GM21529 (cell line): ENCODE measurements around the gene CALCOCO1.
A peak's percentile ranks its signal among the peaks of the same experiment; 100 is the strongest.
"Not testable (repeated sequence)": the region's sequence is repeated elsewhere in the genome, so short reads cannot be mapped to it uniquely, and the experiment has no call there.

Experiments used
- ATAC-seq: cut with Tn5 transposase; IDR thresholded peaks from one replicate; pipeline ENCODE4 v1.9.1; 2021; ENCODE audit not compliant: unreplicated experiment

CALCOCO1 gene

DNA sequence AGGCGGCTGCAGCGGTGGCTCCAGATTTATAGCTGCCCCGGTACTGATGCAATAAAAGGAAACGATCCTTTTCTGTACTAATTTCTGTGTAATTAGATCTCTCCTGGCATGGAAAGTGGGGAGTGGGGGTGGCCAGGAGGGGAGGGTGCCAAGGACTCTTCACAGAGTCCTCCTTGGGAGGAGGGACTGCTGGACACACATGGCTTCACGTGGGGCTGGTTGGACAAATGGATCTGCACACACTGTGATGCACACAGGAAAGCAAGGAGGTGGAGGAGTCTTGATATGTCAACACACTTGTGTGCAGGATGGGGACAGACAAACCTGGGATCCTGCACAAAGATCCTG, 27.6 kb downstream of the CALCOCO1 start:
- no peak for ATAC-seq

DNA sequence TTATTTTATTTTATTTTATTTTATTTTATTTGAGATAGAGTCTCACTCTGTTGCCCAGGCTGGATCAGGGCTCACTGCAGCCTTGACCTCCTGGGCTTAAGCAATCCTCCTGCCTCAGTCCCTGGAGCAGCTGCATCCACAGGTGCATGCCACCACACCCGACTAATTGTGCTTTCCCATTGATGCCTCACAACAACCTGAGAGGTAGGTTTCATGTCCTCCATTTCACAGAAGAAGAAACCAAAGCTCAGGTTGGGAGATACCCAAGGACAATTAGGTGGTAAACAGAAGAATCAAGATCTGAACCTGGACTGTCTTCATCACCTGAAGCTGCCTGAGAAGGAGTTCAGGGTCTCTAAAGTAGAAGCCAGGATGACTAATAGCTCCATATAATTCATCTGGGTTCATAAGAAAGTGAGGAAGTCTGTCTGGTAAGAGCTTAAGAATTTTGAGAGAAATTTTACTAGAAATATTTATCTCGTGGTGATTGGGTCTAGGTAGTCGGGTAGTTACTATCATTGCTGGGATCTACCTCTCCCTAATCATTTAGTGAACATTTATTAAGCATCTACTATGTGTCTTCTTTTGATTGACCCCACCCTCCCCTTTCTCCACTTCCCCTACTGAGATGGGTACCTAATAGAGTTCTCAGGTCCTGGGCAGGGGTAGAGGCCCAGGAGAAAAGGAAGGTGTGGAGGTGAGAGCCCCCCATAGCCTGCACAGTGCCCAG, 28.1 kb downstream of the CALCOCO1 start:
- no peak for ATAC-seq

DNA sequence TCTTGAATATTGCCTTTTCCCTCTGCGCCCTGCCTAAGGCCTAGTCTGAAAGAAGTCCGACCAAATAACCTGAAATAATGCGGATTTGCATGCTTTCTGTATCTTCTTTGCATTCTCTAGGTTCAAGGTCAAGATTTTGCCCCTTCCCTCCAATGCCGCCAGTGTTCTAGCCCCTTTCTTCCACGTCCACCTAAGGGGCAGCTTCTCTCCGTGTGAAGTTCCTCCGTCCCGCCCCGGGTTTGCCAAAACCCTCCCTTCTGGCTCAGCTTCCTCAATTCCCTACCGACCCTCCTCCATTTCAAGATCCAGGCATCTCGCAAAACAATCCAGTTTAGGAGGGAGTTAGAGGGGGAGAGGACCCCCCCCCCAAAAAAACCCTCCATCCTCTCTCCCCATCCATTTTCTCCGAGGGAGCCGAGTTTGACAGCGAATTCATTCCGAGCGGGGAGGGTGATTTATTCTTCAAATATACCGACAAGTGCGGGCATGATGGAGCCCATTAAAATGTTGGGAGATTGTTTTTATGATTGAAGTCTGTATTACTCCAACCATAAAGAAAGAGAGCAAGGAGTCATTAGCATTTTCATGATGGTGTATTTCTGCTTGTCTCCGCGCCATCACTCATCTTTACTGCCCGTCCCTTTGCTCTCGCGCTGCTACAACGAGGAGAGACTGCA, 30.5 kb downstream of the CALCOCO1 start:
- ATAC-seq, result no peak

DNA sequence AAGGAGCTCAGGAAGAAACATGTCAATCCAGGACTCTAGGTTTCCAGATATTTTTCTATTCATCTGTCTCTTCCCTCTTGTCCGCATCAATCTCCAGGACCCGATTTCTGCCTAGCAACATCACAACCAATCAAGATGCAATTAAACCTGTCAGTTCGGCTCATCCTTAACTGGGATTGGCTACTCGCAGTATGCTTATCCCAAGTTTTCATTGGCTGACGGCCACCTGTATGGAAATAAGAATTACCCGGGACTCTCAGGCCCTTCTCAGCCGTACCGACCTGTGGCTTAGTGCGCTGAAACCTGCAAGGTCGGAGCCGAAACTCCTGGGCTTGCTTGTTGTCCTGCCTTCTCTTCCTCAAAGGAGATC, 31.0 kb downstream of the CALCOCO1 start:
- peak; percentile 63 for ATAC-seq

DNA sequence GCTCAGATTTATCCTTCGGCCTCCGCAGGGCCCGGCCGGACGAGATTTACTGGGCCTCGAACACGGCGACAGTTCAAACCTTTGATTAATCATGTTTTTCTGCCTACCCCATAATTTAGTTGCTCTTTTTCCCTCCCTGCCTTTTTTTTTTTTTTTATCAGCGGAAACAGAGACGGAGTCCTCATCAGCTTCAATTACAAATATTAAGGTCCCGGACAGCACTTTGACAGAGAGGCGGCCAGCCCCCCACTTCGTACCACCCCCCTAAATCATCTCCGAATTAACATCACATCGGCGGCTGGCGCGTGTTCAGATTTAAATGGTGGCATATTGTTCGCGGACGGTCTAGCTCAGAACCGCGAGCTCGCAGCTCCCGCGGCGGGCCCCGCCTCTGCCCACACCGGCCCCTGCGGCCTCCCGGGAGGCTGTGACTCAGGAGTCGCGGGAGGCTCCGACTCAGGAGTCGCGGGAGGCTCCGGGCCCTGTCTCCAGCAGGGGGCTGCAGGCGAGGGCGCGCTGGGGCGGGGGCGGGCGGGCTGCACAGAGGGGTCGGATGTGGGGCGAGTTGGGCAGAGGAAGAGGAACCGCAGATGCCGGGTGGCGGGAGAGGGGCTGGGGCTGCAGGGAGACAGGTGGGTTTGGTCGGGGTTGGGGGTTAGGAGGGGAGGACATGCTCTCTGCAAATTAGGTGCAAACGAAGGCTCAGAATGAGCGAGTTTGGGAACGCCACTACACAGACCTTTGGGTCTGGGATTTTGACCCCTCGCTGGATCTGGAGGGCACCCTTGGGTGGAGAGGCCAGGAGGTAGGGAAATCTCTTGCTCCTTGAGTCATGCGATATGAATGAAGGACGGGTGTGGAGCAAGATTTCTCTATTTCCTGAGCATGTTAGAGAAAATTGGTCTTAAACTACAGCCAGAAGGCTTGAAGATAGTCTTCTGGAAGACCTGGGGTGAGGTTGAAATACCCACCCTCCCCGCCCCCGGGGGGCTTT, 31.8 kb downstream of the CALCOCO1 start:
- no peak for ATAC-seq

DNA sequence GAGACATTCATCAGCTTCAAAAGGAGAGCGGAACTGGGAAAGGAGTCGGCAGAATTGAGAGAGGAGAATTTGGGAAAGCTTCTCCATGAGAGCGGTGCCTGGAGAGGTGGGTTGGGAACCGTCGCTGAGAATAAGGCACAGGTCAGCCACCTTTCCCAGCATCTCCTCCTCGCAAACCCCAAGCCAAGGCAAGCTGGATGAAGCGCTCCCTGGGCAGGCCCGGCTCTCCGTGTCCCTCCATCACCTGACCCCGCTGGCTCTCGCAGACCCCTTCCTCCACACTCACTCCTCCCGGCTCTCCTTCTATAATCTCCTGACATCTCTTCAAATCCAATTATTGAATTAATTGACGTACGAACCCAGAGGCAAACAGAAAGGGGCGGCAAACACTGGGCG, 32.5 kb downstream of the CALCOCO1 start:
- no peak for ATAC-seq

DNA sequence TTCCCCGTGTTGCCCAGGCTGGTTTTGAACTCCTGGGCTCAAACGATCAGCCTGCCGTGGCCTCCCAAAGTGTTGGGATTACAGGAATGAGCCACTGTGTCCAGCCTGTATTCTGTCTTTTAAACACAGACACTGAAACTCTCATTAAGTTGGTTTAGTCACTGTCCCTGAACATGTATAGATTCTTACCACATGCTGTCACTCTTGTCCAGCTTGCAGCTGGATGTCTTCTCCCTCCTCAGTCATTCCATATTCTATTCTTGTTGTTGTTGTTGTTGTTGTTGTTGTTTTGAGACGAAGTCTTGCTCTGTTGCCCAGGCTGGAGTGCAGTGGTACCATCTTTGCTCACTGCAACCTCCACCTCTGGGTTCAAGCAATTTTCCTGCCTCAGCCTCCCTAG, 39.1 kb downstream of the CALCOCO1 start:
- no peak for ATAC-seq

DNA sequence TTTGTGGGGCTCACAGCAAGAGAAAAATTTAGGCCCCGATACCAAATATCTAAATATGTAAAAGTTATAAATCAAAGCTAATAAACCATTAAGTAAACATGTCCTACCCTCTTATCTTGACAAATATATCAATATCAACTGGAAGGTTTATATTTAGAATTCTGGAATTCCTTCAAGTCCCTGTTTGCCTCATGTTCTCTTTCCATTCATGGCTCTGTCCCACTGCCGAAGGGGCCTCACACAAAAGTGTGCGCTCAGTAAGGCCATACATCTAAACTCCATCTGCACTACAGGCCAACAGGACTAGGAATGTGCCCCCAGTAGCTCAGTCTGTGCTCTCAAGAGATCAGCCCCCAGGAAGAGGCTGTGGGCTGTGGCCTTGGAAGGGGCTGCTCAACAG, 40.8 kb downstream of the CALCOCO1 start:
- ATAC-seq, result no peak

DNA sequence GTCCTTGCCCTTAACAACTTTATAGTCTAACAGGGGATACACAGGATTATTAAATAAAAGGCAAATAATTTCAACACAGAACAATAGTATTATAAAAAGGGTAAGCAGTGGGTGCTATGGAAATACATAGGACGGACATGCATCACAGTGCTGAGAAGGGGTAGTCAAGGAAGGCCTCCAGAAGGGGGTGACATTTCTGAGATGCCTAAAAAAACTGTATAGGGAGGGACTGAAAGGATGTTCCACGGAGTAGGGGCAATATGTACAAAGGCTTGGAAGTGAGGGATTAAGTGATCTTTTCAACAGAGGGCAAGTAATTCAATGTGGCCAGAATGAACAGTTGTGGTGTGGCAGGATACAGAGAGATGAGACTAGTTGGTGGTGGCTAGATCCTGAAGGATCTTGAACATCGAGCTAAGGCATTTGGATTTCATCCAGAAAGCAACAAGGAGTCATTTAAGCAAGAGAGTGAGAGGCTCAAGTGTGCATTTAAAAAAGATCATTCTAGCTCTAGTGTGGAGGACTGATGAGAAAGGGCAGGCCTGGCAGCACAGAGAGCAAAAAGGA, 42.5 kb downstream of the CALCOCO1 start:
- no peak for ATAC-seq

DNA sequence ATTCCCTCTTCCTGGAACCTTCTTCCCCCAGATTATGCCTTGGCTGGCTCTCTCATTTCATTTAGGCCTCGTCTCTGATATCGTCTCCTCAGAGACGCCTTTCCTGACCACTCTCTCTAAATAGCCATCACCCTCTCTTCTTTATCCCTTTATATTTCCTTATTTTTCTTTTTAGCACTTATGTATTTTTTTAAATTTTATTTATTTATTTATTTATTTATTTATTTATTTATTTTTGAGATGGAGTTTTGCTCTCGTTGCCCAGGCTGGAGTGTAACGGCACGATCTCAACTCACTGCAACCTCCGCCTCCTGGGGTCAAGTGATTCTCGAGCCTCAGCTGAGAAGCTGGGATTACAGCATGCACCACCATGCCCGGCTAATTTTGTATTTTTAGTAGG, 43.3 kb downstream of the CALCOCO1 start:
- ATAC-seq, result no peak

DNA sequence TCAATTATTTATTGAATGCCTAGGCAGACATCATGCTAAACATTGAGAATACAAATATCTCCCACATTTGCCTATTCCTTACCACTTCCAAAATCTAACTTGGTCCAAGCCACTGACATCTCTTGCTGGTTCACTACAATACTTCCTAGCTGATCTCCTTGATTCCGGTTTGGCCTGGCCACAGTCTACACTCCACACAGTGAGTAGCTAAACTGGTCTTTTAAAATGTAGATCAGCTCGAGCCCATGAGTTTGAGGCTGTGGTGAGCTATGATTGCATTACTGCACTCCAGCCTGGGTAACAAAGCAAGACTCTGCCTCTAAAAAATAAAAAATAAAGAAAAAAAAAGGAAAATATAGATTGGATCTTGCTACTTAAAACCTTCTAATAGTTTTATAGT, 43.8 kb downstream of the CALCOCO1 start:
- no peak for ATAC-seq

DNA sequence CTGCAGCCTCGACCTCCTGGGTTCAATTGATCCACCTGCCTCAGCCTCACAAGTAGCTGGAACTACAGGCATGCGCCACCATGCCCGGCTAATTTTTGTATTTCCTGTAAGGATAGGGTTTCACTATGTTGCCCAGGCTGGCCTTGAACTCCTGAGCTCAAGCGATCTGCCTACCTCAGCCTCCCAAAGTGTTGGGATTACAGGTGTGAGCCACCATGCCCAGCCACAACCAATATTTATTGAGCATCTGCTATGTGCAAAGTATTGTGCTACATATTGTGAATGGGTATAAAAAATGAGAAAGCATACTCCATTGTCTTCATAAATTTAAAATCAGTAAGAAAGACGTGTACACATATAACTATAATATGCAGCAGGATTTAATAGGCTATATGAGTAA, 47.2 kb downstream of the CALCOCO1 start:
- not testable (repeated sequence) for ATAC-seq

DNA sequence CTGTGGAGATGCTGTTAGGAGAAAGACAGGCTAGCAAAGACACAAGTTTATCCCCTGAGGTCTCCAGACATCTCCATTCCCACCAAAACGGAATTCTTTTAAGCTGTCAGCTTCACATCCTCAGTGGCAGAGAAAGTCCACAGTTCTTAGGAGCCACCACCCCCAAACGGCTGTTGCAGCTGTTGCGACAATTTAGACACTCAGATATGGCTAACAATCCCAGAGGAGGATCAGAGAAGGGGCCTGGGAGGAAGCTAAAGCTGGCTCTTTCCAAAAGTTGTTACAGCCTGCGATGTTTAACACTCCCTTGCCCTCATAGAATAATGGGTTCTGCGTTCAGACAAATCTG, 49.5 kb downstream of the CALCOCO1 start:
- no peak for ATAC-seq

DNA sequence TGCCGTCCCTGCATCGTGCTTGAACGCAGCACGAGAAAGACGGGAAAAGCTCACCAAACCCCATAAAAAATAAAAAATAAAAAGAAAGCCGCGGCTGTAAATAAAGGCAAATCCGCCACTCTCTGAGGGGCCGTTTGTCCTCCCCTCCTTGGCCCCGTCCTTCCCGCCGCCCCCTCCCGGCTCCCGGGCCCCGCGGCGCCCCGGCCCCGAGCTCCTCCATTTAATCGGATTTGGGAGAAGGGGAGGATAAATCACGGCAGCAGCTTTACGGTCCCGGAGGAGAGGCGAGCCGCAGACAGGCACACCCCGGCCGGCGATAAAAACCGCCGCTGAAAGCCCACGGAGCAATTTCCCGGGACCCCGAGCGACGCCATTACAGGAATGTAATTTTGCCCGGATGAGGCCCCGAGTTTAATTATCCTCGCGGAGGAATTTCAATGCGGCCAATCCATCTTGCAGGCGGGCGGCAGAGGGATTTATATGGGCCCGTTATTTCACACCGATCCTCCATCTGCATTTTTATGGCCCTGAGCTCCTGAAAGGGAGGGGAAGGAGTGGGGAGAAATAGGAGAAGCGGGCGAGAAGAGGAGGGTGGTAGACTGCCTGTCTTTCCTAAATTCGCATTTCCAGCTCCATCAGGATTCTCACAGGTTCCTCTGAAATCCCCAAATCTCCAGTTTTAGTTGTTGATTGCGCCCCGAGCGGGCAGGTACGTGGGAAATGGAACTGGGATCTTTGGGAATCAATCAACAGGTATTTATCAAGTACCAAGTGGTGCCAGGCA, 50.0 kb downstream of the CALCOCO1 start:
- no peak for ATAC-seq

DNA sequence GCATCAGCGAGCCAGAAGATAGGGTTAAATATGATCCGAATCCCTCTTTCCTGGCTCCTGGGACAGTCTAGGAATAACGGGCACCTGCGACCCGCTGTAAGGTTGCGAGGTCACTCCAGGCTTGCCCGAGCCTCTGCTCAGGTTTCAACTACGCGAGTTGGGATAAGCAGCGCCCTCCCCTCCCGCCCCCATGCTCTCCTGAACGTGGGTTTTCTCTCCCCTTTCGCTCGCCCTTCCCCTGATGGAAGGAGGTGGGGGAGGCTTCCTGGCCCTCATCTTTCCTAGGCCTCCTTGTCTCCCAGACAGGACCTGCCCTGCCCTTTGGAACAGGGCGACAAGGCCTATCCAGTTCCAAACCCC, 50.6 kb downstream of the CALCOCO1 start:
- peak; percentile 3 for ATAC-seq

DNA sequence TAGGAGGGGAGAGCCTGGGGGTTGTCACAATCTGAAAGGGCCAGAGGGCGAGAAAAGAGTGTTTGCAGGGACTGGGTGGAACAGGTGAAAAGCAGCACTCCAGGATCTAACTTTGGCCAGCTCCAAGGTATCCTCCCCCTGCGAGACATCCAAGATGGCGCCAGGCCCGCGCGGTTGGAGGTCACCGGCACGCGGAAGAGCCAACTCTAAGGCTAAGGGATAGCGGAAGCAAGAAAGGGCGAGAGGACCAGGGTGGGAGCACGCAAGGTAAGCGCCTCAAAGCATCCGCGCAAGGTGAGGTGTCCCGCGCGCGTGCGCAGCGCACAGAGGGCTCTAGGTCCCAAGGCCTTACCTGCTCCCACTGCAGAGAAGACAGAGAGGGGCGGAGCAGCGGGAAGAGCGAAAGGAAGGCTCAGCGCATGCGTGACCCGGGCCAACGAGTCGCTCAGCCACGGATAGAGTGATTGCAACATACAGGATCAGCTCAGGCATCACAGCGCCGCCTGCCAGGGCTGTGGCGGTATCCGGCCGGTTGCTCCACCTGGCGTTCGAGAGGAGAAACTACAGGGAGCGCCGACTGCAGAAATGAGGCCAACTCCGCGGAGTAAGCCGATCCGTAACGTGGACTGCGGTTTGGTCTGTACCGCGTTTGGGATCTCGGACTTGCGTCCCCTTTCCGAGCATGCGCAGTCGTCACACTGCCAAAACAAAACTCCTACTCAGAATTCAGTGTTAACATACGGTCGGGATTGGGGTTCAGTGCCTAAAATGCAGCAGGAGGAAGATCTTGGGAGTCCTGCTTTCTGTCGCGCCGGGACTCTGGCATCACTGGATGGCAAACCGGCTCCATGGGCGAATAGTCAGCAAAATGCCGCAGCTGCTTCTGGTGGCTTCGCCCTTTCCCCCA, 51.3 kb downstream of the CALCOCO1 start, which contains the start of gene ATP5MC2:
Gene ATP5MC2 (minus strand): TSS at position 383 of the 907 bp plus-strand sequence. CDS start 3,469 bp downstream, outside the sequence.
- peak; percentile 93 for ATAC-seq

DNA sequence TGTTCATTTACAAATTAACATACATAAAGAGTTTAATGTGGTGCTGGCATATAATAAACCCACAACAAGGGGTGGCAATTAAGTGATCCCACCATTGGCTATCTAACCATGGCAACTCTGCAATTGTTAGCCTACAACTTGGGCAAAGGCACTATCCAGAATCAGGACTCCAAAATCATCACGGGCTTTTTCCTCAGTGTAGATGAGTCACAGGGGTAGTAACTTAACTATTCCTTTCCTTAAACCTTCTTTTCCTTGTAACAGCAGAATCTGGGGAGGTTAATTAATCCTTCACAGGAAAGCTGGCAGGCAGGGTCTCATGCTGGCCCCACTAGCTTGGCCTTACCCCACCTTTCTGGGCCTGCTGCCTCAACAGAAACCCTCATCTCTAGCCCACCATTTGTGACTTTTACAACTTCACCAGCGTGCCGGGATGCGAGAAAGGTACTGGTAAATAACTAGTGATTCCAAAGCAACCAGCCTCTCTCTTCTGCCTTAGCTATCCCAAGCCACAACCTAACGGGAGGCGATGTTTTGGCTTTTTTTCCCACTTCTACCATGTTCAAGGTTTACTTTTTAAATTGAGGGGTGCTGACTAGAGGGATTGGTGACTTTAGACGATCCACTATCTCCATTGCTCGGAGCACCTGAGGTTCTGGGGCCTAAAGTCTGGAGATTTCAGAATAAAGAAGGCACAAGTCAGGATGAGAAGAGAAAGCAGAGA, 52.1 kb downstream of the CALCOCO1 start:
- no peak for ATAC-seq

DNA sequence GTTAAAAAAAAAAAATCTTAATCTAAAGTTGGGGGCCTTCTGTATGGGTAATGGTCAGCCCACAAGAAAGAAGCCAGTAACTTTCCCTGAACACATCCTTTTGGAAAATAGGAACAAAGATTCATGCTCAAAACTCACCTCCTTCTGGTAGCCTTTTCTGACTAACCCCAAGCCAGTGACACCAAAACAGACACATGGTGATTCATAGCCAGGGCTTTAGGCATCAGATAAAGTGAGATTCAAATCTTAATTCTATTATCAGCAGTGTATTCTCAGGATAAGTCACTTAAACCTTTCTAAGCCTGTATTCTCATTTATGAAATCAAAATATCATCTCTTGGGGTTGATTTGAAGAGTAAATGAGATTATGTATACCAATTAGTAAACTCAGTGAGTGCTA, 56.3 kb downstream of the CALCOCO1 start:
- ATAC-seq, result no peak

DNA sequence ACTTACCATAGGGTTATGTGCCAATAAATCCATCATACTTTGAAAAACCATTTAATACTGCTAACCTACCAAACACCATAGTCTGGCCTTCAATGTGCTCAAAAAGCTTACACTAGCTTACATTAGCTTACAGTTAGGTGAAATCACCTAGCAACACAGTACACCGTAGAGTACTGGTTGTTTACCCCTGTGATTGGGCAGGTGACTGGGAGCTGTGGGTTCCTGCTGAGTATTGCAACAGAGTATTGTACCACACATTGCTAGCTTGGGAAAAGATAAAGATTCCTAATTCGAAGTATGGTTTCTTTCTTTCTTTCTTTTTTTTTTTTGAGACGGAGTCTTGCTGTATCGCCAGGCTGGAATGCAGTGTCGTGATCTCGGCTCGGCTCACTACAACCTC, 56.9 kb downstream of the CALCOCO1 start:
- no peak for ATAC-seq
